WERI-Rb-1 (cell line): ENCODE results near the gene IL19.

Experiments used
- DNase-seq: peaks from one replicate; pipeline ENCODE4 v3.0.0-alpha.2; 2020
- H3K27ac ChIP-seq: fragments of 250-450 bp; sonication (Bioruptor Pico); 2 replicates; pipeline ENCODE4 v1.5.1; 2020; ENCODE audit warnings: mild to moderate bottlenecking, moderate library complexity
- H3K27me3 ChIP-seq: fragments of 250-450 bp; sonication (Bioruptor Pico); 2 replicates; pipeline ENCODE4 v1.5.1; 2021; ENCODE audit warnings: mild to moderate bottlenecking, low read depth, moderate library complexity; ENCODE audit not compliant: insufficient read depth, severe bottlenecking
- H3K36me3 ChIP-seq: fragments of 250-450 bp; sonication (Bioruptor Pico); 2 replicates; pipeline ENCODE4 v1.5.1; 2020; ENCODE audit warnings: mild to moderate bottlenecking, moderate library complexity
- H3K4me3 ChIP-seq: 2 replicates; pipeline ENCODE4 v1.5.1; 2011; ENCODE audit warnings: low read depth, mild to moderate bottlenecking, control low read depth, low read length
- H3K9me3 ChIP-seq: fragments of 250-450 bp; sonication (Bioruptor Pico); 2 replicates; pipeline ENCODE4 v1.5.1; 2021; ENCODE audit warnings: mild to moderate bottlenecking, moderate library complexity; ENCODE audit not compliant: severe bottlenecking
- CTCF ChIP-seq: IDR thresholded peaks from 2 replicates; pipeline ENCODE4 v1.5.1; 2011; ENCODE audit warnings: low read depth, mild to moderate bottlenecking, control low read depth, inconsistent platforms, low read length

Gene IL19

DNA sequence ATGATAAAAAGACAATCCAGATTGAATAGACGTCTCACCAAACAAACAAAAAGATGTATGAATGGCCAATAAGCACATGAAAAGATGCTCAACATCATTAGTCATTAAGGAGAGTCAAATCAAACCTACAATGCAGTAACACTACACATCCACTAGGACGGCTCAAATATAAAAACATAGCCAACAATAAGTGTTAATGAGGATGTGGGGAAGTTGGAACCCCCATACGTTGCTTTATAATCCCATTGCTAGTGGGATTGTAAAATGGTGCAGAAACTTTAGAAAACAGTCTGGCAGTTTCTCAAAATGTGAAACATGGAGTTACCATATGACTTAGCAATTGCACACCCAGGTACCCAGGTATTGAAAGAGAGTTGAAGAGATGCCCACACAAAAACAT, 112.0 kb downstream of the IL19 start:
- peak; percentile 42 for TF ChIP-seq CTCF
- DNase-seq, result no peak

GRCh38 chr1:206883160-206883559, 112.6 kb downstream of the IL19 start:
- DNase-seq, result no peak
- Histone ChIP-seq H3K4me3 (no peak overlapping the region), H3K36me3 (no peaks in the 10 kb centered on the region), H3K27ac (no peak overlapping the region), H3K9me3 (peaks cover 17% of the 10 kb centered on the region), H3K27me3 (peaks cover 81% of the 10 kb centered on the region)
- no peak for TF ChIP-seq CTCF

More for the DNA sequence above, 112.0 kb downstream of the IL19 start:
- Histone ChIP-seq H3K9me3 (peaks cover 21% of the 10 kb centered on the region), H3K27ac (no peak overlapping the region), H3K27me3 (peaks cover 75% of the 10 kb centered on the region), H3K4me3 (no peak overlapping the region), H3K36me3 (no peaks in the 10 kb centered on the region)

DNA sequence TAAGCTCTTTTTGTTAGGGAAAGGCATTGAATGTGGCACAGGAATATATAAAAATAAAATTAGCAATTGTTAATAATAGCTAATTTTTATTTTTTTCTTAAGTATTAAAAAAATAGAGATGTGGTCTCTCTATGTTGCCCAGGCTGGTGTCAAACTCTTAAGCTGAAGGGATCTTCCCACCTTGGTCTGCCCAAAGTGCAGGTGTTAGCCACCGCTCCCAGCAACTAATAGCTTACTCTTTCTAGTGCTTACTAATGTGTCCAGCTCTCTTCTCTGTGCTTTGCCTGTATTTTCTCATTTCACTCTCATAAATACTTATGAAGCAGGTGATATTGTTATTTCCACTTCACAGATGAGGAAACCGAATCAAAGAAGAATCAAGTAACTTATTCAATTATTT, 113.3 kb downstream of the IL19 start:
- no peak for TF ChIP-seq CTCF
- Histone ChIP-seq H3K9me3 (peaks cover 12% of the 10 kb centered on the region), H3K36me3 (no peaks in the 10 kb centered on the region), H3K4me3 (no peak overlapping the region), H3K27ac (no peak overlapping the region), H3K27me3 (peaks cover 86% of the 10 kb centered on the region)
- no peak for DNase-seq

DNA sequence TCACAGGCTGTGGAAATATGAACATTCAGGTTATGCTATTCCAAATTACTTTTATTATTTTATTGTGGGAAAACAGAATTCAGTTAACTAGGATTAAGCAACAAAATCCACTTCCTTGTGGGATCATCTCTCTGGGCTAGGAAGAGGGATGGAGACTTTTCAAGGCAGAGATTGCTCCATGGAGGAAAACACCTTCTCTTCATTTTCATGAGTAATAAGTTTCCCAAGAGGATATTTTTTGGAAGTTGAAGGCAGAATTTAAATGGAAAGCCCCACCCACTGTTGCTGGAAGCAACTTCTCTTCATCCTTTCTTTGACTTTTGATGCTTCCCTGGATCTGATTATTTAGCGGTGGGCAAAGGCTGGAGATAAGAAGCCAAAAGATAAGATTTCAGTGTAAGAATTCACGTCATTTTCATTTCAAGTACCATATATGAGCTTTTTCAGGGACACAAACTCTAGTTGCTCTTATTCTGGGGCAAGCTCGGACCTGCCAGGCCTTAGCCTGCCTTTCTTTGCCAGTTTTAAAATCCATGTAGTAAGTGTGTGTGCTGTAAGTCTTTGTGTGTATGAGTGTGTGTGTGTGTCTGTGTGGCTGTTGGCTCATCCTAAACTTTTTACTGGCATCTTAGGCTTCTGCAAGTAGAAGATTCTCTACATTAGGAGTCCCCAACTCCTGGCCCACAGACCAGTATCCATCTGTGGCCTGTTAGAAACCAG, 114.9 kb downstream of the IL19 start:
- Histone ChIP-seq H3K36me3 (no peaks in the 10 kb centered on the region), H3K4me3 (no peak overlapping the region), H3K9me3 (peaks cover 12% of the 10 kb centered on the region), H3K27me3 (peaks cover 95% of the 10 kb centered on the region), H3K27ac (no peak overlapping the region)
- TF ChIP-seq CTCF, result no peak
- DNase-seq, result no peak

DNA sequence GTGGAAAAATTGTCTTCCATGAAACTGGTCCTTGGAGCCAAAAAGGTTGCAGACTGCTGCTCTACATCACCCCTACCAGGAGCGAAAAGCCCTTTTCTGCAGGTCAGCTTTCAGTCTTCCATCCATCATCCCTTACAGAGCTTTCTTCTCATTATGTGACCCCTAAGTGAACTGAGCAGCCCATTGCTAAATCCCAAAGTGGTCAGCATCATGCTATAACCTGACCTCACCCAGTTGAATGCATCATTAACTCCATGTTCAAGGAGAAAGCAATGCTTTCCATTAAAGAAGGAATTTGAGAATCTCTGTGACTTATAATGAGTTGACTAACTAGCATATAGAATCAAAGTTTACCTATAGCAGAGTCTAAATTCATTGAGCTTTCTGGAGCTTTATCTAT, 116.3 kb downstream of the IL19 start:
- no peaks in the 10 kb centered on the region for H3K36me3 ChIP-seq
- H3K27me3 ChIP-seq, result peaks cover 97% of the 10 kb centered on the region
- no peak for TF ChIP-seq CTCF
- peaks cover 6% of the 10 kb centered on the region for H3K9me3 ChIP-seq
- no peak overlapping the region for H3K4me3 ChIP-seq
- DNase-seq, result no peak
- H3K27ac ChIP-seq, result no peak overlapping the region

GRCh38 chr1:206887701-206888100, 117.1 kb downstream of the IL19 start:
- no peak overlapping the region for H3K27ac ChIP-seq
- TF ChIP-seq CTCF, result no peak
- DNase-seq, result no peak
- no peak overlapping the region for H3K4me3 ChIP-seq
- H3K27me3 ChIP-seq, result peaks cover 97% of the 10 kb centered on the region
- no peaks in the 10 kb centered on the region for H3K36me3 ChIP-seq
- peaks cover 1% of the 10 kb centered on the region for H3K9me3 ChIP-seq
